ENCODE data around the gene R3HDM2.

DNA sequence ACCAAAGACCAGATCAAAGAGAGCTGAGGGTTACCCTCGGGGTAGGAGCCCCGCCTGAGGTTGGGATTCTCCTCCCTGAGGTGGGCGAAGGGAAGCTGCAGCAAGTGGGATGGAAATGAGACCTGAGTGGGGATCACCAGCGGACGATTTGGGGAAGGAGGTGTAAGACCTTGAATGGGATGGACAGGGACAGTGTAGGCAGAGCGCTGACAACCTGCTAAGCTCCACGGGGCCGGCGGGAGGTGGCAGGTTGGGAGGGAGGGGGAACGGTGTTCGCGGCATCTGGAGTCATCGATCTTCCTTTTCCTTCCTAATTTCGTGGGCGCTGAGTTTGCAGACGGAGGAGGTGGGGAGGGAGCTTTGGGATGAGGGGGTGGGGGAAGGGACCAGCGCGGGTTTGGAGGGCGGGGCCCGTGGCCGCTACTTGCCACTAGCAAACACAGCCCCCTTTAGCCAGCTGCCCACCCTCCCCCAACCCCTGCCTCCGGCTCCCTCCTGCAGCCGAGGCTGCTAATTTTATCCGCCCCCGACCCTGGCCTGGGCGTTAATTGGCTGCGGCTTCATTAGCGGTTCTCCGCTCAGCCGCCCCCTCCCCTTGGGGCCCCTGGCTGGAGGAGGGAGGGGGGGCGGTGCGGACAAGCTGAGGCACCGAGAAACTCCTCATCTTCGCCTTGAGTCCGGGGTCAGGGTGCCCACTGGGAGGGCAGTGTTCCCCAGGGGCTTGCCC, 204.1 kb downstream of the R3HDM2 start:
- TF ChIP-seq, protein P1, sequence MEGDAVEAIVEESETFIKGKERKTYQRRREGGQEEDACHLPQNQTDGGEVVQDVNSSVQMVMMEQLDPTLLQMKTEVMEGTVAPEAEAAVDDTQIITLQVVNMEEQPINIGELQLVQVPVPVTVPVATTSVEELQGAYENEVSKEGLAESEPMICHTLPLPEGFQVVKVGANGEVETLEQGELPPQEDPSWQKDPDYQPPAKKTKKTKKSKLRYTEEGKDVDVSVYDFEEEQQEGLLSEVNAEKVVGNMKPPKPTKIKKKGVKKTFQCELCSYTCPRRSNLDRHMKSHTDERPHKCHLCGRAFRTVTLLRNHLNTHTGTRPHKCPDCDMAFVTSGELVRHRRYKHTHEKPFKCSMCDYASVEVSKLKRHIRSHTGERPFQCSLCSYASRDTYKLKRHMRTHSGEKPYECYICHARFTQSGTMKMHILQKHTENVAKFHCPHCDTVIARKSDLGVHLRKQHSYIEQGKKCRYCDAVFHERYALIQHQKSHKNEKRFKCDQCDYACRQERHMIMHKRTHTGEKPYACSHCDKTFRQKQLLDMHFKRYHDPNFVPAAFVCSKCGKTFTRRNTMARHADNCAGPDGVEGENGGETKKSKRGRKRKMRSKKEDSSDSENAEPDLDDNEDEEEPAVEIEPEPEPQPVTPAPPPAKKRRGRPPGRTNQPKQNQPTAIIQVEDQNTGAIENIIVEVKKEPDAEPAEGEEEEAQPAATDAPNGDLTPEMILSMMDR (IDR thresholded peaks at IDR 0.05), result no peak
- TF ChIP-seq EZH2 (IDR thresholded peaks at IDR 0.05; ENCODE audit: borderline replicate concordance, insufficient read depth, low read depth, low read length, poor library complexity, severe bottlenecking), result no peak

Data from B cell (primary cell).